ENCODE data around the gene IL9.

The IL9 gene

GRCh38 chr5:135901633-135902032 is 6.0 kb upstream of the IL9 start:
- no peak overlapping the region for H3K27ac ChIP-seq
- TF ChIP-seq CTCF (IDR thresholded peaks at IDR 0.05), result no peak
- no peaks in the 10 kb centered on the region for H3K36me3 ChIP-seq
- H3K4me1 ChIP-seq, result no peaks in the 10 kb centered on the region
- H3K4me3 ChIP-seq, result no peak overlapping the region
- DNase-seq, result no peak
- H3K27me3 ChIP-seq, result peaks cover 0 to 26% of the 10 kb centered on the region in 2 donors
- intact Hi-C loops (cut with DNase I; ENCODE audit: low total_unique reads), result no loop called here
- H3K9me3 ChIP-seq, result no peaks in the 10 kb centered on the region

DNA sequence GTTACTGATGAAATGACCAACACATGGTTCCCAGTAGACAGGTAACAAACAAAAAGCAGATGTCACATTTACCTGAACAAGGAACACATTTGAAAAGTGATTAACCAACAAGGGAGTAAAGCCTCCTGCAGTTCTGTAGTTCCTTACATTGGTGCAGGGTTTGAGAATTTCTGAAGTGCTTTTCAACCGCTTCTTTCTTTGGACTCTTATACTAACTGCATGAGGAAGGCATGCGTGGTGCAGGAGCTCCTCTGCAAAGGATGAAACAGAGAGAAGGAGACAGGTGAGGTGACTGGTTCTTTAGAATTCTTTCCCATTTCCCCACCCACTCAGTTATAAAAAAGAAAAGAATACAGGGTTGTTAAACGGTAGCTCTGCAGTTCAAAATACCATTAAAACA is 4.6 kb upstream of the IL9 start:
- intact Hi-C loops (cut with DNase I; ENCODE audit: low total_unique reads), result no loop called here
- Histone ChIP-seq H3K4me3 (no peak overlapping the region), H3K36me3 (no peaks in the 10 kb centered on the region), H3K27ac (no peak overlapping the region), H3K4me1 (no peaks in the 10 kb centered on the region), H3K9me3 (no peaks in the 10 kb centered on the region), H3K27me3 (peaks cover 0 to 25% of the 10 kb centered on the region in 2 donors)
- DNase-seq, result no peak
- no peak for TF ChIP-seq CTCF (IDR thresholded peaks at IDR 0.05)

- peaks cover 0 to 27% of the 10 kb centered on the region in 2 donors for H3K27me3 ChIP-seq
- no peak for TF ChIP-seq CTCF (IDR thresholded peaks at IDR 0.05)
- intact Hi-C loops (cut with DNase I; ENCODE audit: low total_unique reads), result no loop called here
These were observed 3.0 kb upstream of the IL9 start for GRCh38 chr5:135898651-135899050.

GRCh38 chr5:135894789-135895188 is 852 bp downstream of the IL9 start:
- no peaks in the 10 kb centered on the region for H3K4me1 ChIP-seq
- intact Hi-C loops (cut with DNase I; ENCODE audit: low total_unique reads), result no loop called here
- DNase-seq, result no peak
- no peaks in the 10 kb centered on the region for H3K36me3 ChIP-seq
- H3K9me3 ChIP-seq, result no peaks in the 10 kb centered on the region
- no peak for TF ChIP-seq CTCF (IDR thresholded peaks at IDR 0.05)
- H3K27ac ChIP-seq, result no peak overlapping the region
- H3K27me3 ChIP-seq, result peaks cover 0 to 23% of the 10 kb centered on the region in 2 donors
- H3K4me3 ChIP-seq, result no peak overlapping the region

More at GRCh38 chr5:135898651-135899050, 3.0 kb upstream of the IL9 start:
- Histone ChIP-seq H3K4me3 (no peak overlapping the region), H3K4me1 (no peaks in the 10 kb centered on the region), H3K36me3 (no peaks in the 10 kb centered on the region), H3K9me3 (no peaks in the 10 kb centered on the region), H3K27ac (no peak overlapping the region)
- no peak for DNase-seq

GRCh38 chr5:135894276-135894675 is 1.4 kb downstream of the IL9 start:
- no peaks in the 10 kb centered on the region for H3K4me1 ChIP-seq
- intact Hi-C loops (cut with DNase I; ENCODE audit: low total_unique reads), result no loop called here

More at GRCh38 chr5:135894276-135894675, 1.4 kb downstream of the IL9 start:
- no peak for TF ChIP-seq CTCF (IDR thresholded peaks at IDR 0.05)
- Histone ChIP-seq H3K9me3 (no peaks in the 10 kb centered on the region), H3K36me3 (no peaks in the 10 kb centered on the region), H3K4me3 (no peak overlapping the region), H3K27ac (no peak overlapping the region), H3K27me3 (peaks cover 0 to 22% of the 10 kb centered on the region in 2 donors)
- no peak for DNase-seq
